ENCODE measurements around the gene FBXL20.
A peak's percentile ranks its signal among the peaks of the same experiment; 100 is the strongest.
"Not testable (repeated sequence)": the region's sequence is repeated elsewhere in the genome, so short reads cannot be mapped to it uniquely, and the experiment has no call there.

Gene FBXL20

DNA sequence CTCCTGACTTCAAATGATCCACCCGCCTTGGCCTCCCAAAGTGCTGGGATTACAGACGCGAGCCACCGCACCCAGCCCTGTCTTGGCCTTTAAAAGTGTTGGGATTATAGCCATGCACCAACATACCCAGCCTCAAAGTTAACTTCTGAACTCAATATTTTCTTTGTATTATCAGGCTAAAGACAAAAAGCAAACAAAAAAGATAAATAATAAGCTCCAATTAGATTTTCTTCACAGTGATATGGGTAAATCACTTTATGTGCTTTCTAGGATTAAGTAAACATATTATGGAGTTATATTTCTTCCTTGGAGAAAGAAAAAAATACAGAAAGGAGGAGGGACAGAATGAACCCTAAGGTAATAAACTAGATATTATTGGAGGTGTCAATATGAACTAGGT lies 74.3 kb downstream of the FBXL20 start:
- no peak for DNase-seq

- no peak for DNase-seq
Measured at GRCh38 chr17:39325528-39326240, 75.7 kb downstream of the FBXL20 start.

GRCh38 chr17:39318636-39319035 lies 82.8 kb downstream of the FBXL20 start:
- no peak for DNase-seq

DNA sequence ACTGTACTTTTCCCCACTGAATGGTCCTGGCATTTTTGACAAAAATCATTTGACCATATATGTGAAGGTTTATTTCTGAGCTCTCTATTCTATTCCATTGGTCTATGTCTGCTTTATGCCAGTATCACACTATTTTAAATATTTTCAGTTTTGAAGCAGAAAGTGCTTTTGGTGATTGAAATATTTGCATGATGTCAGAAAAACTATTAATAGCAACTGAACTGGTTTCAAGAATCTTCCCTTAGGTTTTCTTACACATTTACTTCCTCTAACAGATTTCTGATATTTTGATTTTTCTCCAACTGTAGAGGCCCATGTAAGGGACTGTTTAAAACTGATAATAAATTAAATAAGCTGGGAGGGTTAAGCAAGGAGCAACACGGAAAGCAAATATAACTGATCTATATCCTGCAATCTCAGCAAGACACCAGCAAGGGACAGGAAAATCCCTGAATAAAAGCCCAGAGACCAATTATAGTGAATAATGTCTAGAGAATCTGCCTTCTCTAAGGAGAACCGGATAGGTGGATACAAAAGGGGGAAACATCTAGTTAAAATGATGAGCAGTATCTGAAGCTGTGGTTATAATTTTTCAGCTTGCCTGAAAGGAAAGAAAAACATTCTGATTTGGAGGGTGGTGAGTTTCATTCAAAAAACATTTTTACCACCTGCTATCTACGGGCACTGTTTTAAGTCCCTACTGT lies 94.8 kb downstream of the FBXL20 start:
- no peak for DNase-seq

DNA sequence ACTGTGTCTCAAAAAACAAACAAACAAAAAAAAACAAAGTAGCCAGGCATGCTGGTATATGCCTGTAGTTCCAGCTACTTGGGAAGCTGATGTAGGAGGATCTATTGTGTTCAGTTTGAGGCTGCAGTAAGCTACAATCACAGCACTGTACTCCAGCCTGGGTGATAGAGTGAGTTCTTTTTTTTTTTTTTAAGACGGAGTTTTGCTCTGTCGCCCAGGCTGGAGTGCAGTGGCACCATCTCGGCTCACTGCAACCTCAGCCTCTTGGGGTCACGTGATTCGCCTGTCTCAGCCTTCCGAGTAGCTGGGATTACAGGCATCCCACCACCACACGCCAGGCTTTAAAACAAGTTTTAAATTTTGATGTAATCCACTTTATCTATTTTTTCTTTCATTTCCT lies 95.4 kb downstream of the FBXL20 start:
- no peak for DNase-seq

DNA sequence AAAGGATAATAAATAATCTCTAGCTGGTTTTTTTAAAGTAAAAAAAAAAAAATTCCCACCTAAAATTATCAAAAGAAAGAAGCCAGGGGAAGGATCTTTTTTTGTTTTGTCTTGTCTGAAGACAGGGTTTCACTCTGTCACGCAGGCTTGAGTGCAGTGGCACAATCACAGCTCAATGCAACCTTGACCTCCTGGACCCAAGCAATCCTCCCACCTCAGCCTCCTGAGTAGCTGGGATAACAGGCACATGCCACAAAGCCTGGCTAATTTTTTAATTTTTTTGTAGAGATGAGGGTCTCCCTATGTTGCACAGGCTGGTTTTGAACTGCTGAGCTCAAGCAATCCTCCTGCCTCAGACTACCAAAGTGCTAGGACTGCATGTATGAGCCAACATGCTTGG lies 97.2 kb downstream of the FBXL20 start:
- no peak for DNase-seq

GRCh38 chr17:39294060-39294459 lies 107.4 kb downstream of the FBXL20 start:
- DNase-seq = no peak

DNA sequence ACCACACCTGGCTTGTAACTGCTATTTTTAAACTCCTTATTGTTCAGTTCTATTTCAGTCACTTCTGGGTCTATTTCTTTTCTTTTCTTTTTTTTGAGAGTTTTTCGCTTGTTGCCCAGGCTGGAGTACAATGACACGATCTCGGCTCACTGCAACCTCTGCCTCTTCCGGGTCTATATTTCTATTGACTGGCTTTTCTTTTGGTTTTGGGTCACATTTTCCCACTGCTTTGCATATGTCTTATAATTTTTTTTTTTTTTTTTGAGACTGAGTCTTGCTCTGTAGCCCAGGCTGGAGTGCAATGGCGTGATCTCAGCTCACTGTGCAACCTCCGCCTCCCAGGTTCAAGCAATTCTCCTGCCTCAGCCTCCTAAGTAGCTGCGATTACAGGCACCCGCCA lies 108.9 kb downstream of the FBXL20 start:
- not testable (repeated sequence) for DNase-seq

GRCh38 chr17:39286513-39286912 lies 114.9 kb downstream of the FBXL20 start:
- not testable (repeated sequence) for DNase-seq

- no peak for DNase-seq
Measured at GRCh38 chr17:39284685-39285084, 116.7 kb downstream of the FBXL20 start.

GRCh38 chr17:39283896-39284295 lies 117.5 kb downstream of the FBXL20 start:
- no peak for DNase-seq

DNA sequence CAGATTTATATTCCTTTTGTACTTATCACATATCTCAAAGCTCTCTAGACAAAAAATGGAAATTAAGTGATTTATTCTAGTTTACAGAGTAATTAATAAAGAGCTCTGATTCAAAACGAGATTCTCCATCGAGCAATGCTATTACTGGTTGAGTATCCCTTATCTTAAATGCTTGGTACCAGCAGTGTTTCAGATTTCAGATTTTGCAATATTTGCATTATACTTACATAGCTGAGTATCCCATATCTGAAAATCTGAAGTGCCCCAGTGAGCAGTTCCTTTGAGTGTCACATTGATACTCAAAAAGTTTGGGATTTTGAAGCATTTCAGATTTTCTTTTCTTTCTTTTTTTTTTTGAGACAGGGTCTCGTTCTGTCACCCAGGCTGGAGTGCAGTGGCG lies 118.3 kb downstream of the FBXL20 start:
- no peak for DNase-seq

DNA sequence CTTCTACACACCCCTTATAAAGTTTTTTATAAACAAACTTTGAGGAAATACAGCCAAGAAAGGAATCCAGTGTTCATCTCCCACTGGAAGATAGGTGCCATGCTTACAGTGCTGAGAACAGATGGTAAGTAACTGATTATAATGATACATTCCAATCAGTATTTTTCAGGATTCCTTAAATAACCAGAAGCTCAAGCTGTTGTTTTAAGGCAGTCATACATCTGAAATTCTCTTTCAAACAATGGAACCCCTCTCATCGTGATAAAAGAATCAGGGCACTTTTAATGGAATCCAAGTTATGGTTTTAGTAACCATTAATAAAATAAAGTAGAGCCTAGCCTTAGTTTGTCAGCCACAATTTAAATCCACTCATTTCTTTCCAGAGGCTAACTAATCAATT lies 119.6 kb downstream of the FBXL20 start:
- no peak for DNase-seq

- DNase-seq = not testable (repeated sequence)
Measured at GRCh38 chr17:39278246-39278645, 123.2 kb downstream of the FBXL20 start.

DNA sequence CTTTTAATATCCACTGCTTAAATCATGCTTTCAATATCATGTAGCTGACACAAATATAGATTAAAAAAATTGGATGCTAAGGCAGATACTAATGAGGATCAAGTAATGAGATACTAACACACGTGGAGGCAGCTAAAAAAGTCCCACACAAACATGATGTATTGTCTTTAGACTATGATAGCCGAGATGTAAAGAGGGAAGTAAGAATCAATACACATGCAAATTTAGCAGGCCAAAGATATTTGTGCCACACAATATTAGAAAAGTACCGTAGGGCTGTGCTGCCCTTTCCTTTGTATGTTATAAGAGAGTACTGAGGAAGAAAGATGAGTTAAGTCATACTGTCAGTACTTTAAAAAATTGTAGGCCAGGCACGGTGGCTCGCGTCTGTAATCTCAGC lies 124.3 kb downstream of the FBXL20 start:
- no peak for DNase-seq

GRCh38 chr17:39276113-39276512 lies 125.3 kb downstream of the FBXL20 start:
- no peak for DNase-seq

GRCh38 chr17:39271546-39271945 lies 129.9 kb downstream of the FBXL20 start:
- DNase-seq = no peak

DNA sequence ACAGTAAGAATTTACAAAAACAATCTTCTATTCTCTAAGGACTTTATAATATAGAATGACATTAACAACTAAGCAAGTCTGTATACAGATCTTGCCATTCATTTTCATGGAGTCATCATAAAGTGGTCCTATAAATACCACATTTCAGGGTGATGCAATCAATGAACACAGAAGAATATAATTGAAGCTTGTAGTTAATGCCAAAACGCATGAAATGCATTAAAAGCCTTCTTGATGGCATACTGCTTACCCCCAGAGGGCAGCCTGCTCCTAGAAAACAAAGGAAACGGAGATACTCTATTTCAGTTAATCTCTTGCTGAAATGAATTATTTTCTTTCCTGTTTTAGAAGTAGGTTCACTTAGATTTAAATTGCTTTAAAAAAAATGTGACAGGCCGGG lies 130.5 kb downstream of the FBXL20 start:
- no peak for DNase-seq

DNA sequence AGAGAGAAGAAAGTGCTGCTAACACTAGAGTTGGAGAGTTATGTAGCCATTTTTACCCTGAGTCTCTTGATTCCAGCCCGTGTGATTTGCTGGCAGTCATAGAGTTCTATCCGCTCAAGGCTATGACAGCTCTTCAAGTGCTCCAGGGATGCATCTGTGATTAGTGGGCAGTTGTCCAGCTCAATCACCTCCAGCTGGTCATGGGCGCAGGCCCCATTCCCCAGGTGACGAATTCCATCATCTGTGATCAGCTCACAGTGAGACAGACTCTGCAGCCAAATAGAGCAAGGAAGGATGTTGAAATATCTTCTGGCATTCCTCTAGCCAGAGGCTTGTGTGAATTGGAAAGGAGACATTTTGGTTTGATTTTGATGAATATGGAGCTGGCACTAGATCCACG lies 137.3 kb downstream of the FBXL20 start:
- no peak for DNase-seq

GRCh38 chr17:39261286-39261685 lies 140.1 kb downstream of the FBXL20 start:
- DNase-seq = peak; percentile 44

- DNase-seq = no peak
Measured at GRCh38 chr17:39252788-39253460, 148.5 kb downstream of the FBXL20 start.

GRCh38 chr17:39251997-39252396 lies 149.4 kb downstream of the FBXL20 start:
- no peak for DNase-seq

DNA sequence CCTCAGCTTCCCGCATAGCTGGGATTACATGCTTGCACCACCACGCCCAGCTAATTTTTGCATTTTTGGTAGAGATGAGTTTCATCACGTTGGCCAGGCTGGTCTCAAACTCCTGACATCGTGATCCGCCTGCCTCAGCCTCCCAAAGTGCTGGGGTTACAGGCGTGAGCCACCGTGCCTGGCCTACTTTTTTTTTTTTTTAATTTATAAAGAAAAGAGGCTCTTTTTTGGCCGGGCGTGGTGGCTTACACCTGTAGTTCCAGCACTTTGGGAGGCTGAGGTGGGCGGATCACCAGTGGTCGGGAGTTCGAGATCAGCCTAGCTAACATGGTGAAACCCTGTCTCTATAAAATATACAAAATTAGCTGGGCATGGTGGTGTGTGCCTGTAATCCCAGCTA lies 151.3 kb downstream of the FBXL20 start:
- not testable (repeated sequence) for DNase-seq

DNA sequence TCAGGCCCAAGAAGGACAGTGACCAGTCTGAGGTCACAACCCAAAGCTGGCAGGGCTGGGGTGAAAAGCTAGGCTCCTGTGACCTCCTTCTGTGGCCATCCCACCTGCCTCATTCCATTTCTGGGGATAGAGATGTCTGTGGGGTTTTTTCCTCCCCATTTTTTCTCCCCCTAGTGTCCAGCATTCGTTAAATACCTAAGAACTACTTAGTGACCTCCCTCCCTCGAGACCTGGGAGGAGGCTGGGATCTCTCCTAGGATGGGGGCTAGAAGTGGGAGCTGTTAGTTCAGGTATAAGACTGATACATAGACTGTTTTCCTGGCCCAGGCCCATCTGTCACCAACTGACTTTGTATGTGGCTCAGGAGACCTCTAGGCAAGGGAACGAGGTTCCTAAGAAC lies 155.2 kb downstream of the FBXL20 start:
- no peak for DNase-seq

Data from stimulated activated CD4-positive, alpha-beta T cell treated with anti-CD3 and anti-CD28 coated beads, Interleukin-4, amount 100 ng/mL, for 24 hours (primary cell).